ENCODE data around the gene PRR12.

The PRR12 gene

GRCh38 chr19:49601482-49602038 is 10.6 kb downstream of the PRR12 start:
- no peak for TF ChIP-seq CTCF (conservative IDR thresholded peaks at IDR 0.05; ENCODE audit: low read depth, low read length)
- no peak for DNase-seq (ENCODE audit: low read depth)
- no peak overlapping the region for H3K4me3 ChIP-seq (ENCODE audit: low read length)

- H3K4me3 ChIP-seq (ENCODE audit: low read length): no peak overlapping the region
- no peak for DNase-seq (ENCODE audit: low read depth)
- no peak for TF ChIP-seq CTCF (conservative IDR thresholded peaks at IDR 0.05; ENCODE audit: low read depth, low read length)
Observed at GRCh38 chr19:49602806-49603205, 11.8 kb downstream of the PRR12 start.

GRCh38 chr19:49605605-49606004 is 14.6 kb downstream of the PRR12 start:
- no peak overlapping the region for H3K4me3 ChIP-seq (ENCODE audit: low read length)
- TF ChIP-seq CTCF (conservative IDR thresholded peaks at IDR 0.05; ENCODE audit: low read depth, low read length): no peak
- no peak for DNase-seq (ENCODE audit: low read depth)

GRCh38 chr19:49609499-49610092 is 18.6 kb downstream of the PRR12 start:
- H3K4me3 ChIP-seq (ENCODE audit: low read length): no peak overlapping the region
- TF ChIP-seq CTCF (conservative IDR thresholded peaks at IDR 0.05; ENCODE audit: low read depth, low read length): no peak
- DNase-seq (ENCODE audit: low read depth): no peak

- DNase-seq (ENCODE audit: low read depth): no peak
- no peak overlapping the region for H3K4me3 ChIP-seq (ENCODE audit: low read length)
- TF ChIP-seq CTCF (conservative IDR thresholded peaks at IDR 0.05; ENCODE audit: low read depth, low read length): no peak
Observed at GRCh38 chr19:49613374-49613773, 22.4 kb downstream of the PRR12 start.

GRCh38 chr19:49614096-49614833 is 23.3 kb downstream of the PRR12 start:
- no peak overlapping the region for H3K4me3 ChIP-seq (ENCODE audit: low read length)
- peak; percentile 37 for TF ChIP-seq CTCF (conservative IDR thresholded peaks at IDR 0.05; ENCODE audit: low read depth, low read length)
- DNase-seq (ENCODE audit: low read depth): peak; percentile 38

GRCh38 chr19:49615861-49616260 is 24.9 kb downstream of the PRR12 start:
- TF ChIP-seq CTCF (conservative IDR thresholded peaks at IDR 0.05; ENCODE audit: low read depth, low read length): no peak
- no peak for DNase-seq (ENCODE audit: low read depth)
- no peak overlapping the region for H3K4me3 ChIP-seq (ENCODE audit: low read length)

Data from retinal pigment epithelial cell (primary cell).